ENCODE data around the gene LEFTY1. TPM values are rescaled to one million over a fixed set of nuclear protein-coding genes. Genes with fewer than 3 reads are reported as not detected.

The LEFTY1 gene
- total and polyA plus RNA-seq, 3 donors from 2014 or later = 0.63 to 0.90 (median 0.87) TPM

- Histone ChIP-seq H3K27ac (no peak overlapping the region), H3K9me3 (no peaks in the 10 kb centered on the region), H3K4me1 (peaks cover 15% of the 10 kb centered on the region), H3K27me3 (no peaks in the 10 kb centered on the region), H3K4me3 (no peak overlapping the region), H3K36me3 (ENCODE audit: low read depth, missing control alignments) (no peaks in the 10 kb centered on the region)
- 91 to 93% methylated on average over 3 of the region's 3 CpGs for WGBS, 2 donors
- TF ChIP-seq CTCF (IDR thresholded peaks at IDR 0.05) = no peak
- no peak for TF ChIP-seq POLR2A (IDR thresholded peaks at IDR 0.05)
- DNase-seq = no peak
- intact Hi-C loops (cut with DNase I; ENCODE audit: low total_unique reads) = no loop called here
These were observed 37.7 kb upstream of the LEFTY1 start for GRCh38 chr1:225926551-225927113.

GRCh38 chr1:225923692-225924555, 35.0 kb upstream of the LEFTY1 start, which contains the start of gene PYCR2:
Gene PYCR2 (minus strand): TSS chr1:225924250. CDS start chr1:225924110, 140 bp downstream.
- DNase-seq = peak; percentile 95
- intact Hi-C loops (cut with DNase I; ENCODE audit: low total_unique reads) = no loop called here
- no peaks in the 10 kb centered on the region for H3K36me3 ChIP-seq (ENCODE audit: low read depth, missing control alignments)
- H3K27me3 ChIP-seq = no peaks in the 10 kb centered on the region
- H3K9me3 ChIP-seq = no peaks in the 10 kb centered on the region
- peak within 1 kb of the TSS; percentile 77 to 91 for H3K27ac ChIP-seq
- 0 to 1% methylated on average over 28 to 46 of the region's 80 CpGs for WGBS, 2 donors
- H3K4me3 ChIP-seq = peak within 1 kb of the TSS; percentile 83 to 90
- H3K4me1 ChIP-seq = peaks cover 15% of the 10 kb centered on the region
- TF ChIP-seq CTCF (IDR thresholded peaks at IDR 0.05) = no peak
- TF ChIP-seq POLR2A (IDR thresholded peaks at IDR 0.05) = peak; percentile 96

- H3K36me3 ChIP-seq (ENCODE audit: low read depth, missing control alignments) = no peaks in the 10 kb centered on the region
- WGBS, 2 donors = 0 to 3% methylated on average over 7 to 8 of the region's 8 CpGs
- intact Hi-C loops (cut with DNase I; ENCODE audit: low total_unique reads) = no loop called here
- TF ChIP-seq POLR2A (IDR thresholded peaks at IDR 0.05) (no peak), CTCF (IDR thresholded peaks at IDR 0.05) (no peak)
- no peak for DNase-seq
- H3K27ac ChIP-seq = peak overlapping the region in 1 of 2 donors; percentile 91
- H3K4me1 ChIP-seq = peaks cover 10% of the 10 kb centered on the region
- no peaks in the 10 kb centered on the region for H3K27me3 ChIP-seq
- peak overlapping the region; percentile 83 to 90 for H3K4me3 ChIP-seq
- no peaks in the 10 kb centered on the region for H3K9me3 ChIP-seq
These were observed 34.4 kb upstream of the LEFTY1 start for GRCh38 chr1:225923381-225923691.

GRCh38 chr1:225921734-225922709, 33.1 kb upstream of the LEFTY1 start:
- 83 to 93% methylated on average over 13 to 23 of the region's 23 CpGs for WGBS, 2 donors
- DNase-seq = no peak
- Histone ChIP-seq H3K4me1 (peaks cover 8% of the 10 kb centered on the region), H3K27ac (no peak overlapping the region), H3K9me3 (no peaks in the 10 kb centered on the region), H3K27me3 (no peaks in the 10 kb centered on the region), H3K4me3 (no peak overlapping the region), H3K36me3 (ENCODE audit: low read depth, missing control alignments) (no peaks in the 10 kb centered on the region)
- no peak for TF ChIP-seq CTCF (IDR thresholded peaks at IDR 0.05)
- TF ChIP-seq POLR2A (IDR thresholded peaks at IDR 0.05) = no peak
- intact Hi-C loops (cut with DNase I; ENCODE audit: low total_unique reads) = no loop called here
